K562 (cell line): Measurements from ENCODE around the gene AURKB. TPM values are rescaled to one million over a fixed set of nuclear protein-coding genes. Genes with fewer than 3 reads are reported as not detected.
A peak's percentile ranks its signal among the peaks of the same experiment; 100 is the strongest.

Experiments used
- BCLAF1 ChIP-seq, 2 experiments: fragments of 450-650 bp in 1 of 2; IDR thresholded peaks; 2 replicates each; pipeline ENCODE4 v1.6.1; 2011 to 2017; ENCODE audit warnings: low read depth in 2 of 2, antibody characterized with exemption in 1 of 2, borderline replicate concordance in 1 of 2, low read length in 1 of 2, mild to moderate bottlenecking in 1 of 2, mixed read lengths in 1 of 2; ENCODE audit not compliant: control insufficient read depth in 1 of 2
- BRD9 ChIP-seq: fragments of 450-650 bp; IDR thresholded peaks from 2 replicates; pipeline ENCODE4 v1.6.1; 2018; ENCODE audit warnings: low read depth; ENCODE audit not compliant: partially characterized antibody
- CREM ChIP-seq: IDR thresholded peaks from 2 replicates; pipeline ENCODE4 v1.6.1; 2014; ENCODE audit warnings: antibody characterized with exemption, low read depth
- DPF2 ChIP-seq: fragments of 450-650 bp; IDR thresholded peaks from 2 replicates; pipeline ENCODE4 v1.6.1; 2016
- KAT8 ChIP-seq: fragments of 450-650 bp; IDR thresholded peaks from 2 replicates; pipeline ENCODE4 v1.6.1; 2016; ENCODE audit warnings: low read depth, mild to moderate bottlenecking
- LCOR ChIP-seq: sonication (generic); formaldehyde crosslinking; IDR thresholded peaks from 2 replicates; pipeline ENCODE4 v1.8.0; 2022; ENCODE audit warnings: mild to moderate bottlenecking, missing genetic modification reagents
- MEIS2 ChIP-seq: fragments of 450-650 bp; IDR thresholded peaks from 2 replicates; pipeline ENCODE4 v1.6.1; 2014; ENCODE audit warnings: mild to moderate bottlenecking; ENCODE audit not compliant: partially characterized antibody
- POLR2A ChIP-seq: fragments of 450-650 bp; conservative IDR thresholded peaks from 2 replicates; pipeline ENCODE4 v1.6.1; 2016
- PRMT5 ChIP-seq: sonication (generic); formaldehyde crosslinking; IDR thresholded peaks from 2 replicates; pipeline ENCODE4 v1.5.0; 2020; ENCODE audit warnings: missing genetic modification reagents
- SMARCA5 ChIP-seq: fragments of 450-650 bp; IDR thresholded peaks from 2 replicates; pipeline ENCODE4 v1.6.1; 2016
- TAF7 ChIP-seq: fragments of 450-650 bp; IDR thresholded peaks from 2 replicates; pipeline ENCODE4 v1.6.1; 2016; ENCODE audit warnings: missing genetic modification characterization, missing compliant biosample characterization
- TBP ChIP-seq: optimal IDR thresholded peaks from 2 replicates; pipeline ENCODE3; 2011; ENCODE audit warnings: low read depth, low read length, improper control_type of control experiment
- TCF7 ChIP-seq: sonication (generic); IDR thresholded peaks from 2 replicates; pipeline ENCODE4 v1.6.1; 2016; ENCODE audit warnings: antibody characterized with exemption, borderline replicate concordance
- XRCC5 ChIP-seq: fragments of 200-400 bp; formaldehyde crosslinking; IDR thresholded peaks from 2 replicates; pipeline ENCODE4 v1.6.1; 2017; ENCODE audit warnings: low read depth, mild to moderate bottlenecking, low read length
- YBX1 ChIP-seq: fragments of 450-650 bp; IDR thresholded peaks from 2 replicates; pipeline ENCODE4 v1.7.1; 2016; ENCODE audit warnings: mild to moderate bottlenecking
- ZFX ChIP-seq: sonication (generic); formaldehyde crosslinking; IDR thresholded peaks from 2 replicates; pipeline ENCODE4 v1.8.0; 2022; ENCODE audit warnings: mild to moderate bottlenecking, missing genetic modification reagents, moderate library complexity
- ZNF277 ChIP-seq: fragments of 250-450 bp; sonication (Bioruptor Pico); IDR thresholded peaks from 2 replicates; pipeline ENCODE4 v1.8.0; 2022; ENCODE audit warnings: inconsistent platforms, mild to moderate bottlenecking, moderate library complexity, borderline replicate concordance
- ZNF384 ChIP-seq: IDR thresholded peaks from 2 replicates; pipeline ENCODE4 v1.6.1; 2012; ENCODE audit warnings: low read depth, low read length, improper control_type of control experiment
- ZSCAN29 ChIP-seq: fragments of 450-650 bp; IDR thresholded peaks from 2 replicates; pipeline ENCODE4 v1.6.1; 2017
- polyA plus RNA-seq, 8 experiments: library from polyadenylated mRNA; depleted of rRNA in 4 of 8; stranded (reverse) in 5 of 8; unstranded in 3 of 8; fragments of >200 nt; fragmentation: Nextera tagmentation in 2 of 8; fragmentation: Illumina TruSeq in 1 of 8; extraction: Ambion mirVana in 2 of 8; extraction: Trizol in 1 of 8; gene quantifications; 2 replicates each; pipeline versions ENCODE4 v1.2.1 to v1.2.3, GENCODE V29; 2011 to 2014; ENCODE audit warnings: inconsistent platforms in 1 of 8, missing spikeins in 1 of 8
- total RNA-seq, 7 experiments: library from RNA; depleted of rRNA in 6 of 7; stranded (reverse); fragments of >200 nt in 6 of 7; fragmentation: Illumina TruSeq in 2 of 7; extraction: Trizol in 2 of 7; gene quantifications; 2 replicates each; pipeline versions ENCODE4 v1.2.1 to v1.2.3, GENCODE V29; 2011 to 2021; ENCODE audit warnings: low replicate concordance in 1 of 7
- TF ChIP-seq, protein P1 (sequence below): fragments of 450-650 bp; IDR thresholded peaks from 2 replicates; pipeline ENCODE4 v1.6.1; 2016; ENCODE audit warnings: low read depth, mild to moderate bottlenecking, moderate library complexity
- TF ChIP-seq, protein P2 (sequence below): fragments of 150-350 bp; conservative IDR thresholded peaks from 2 replicates; pipeline ENCODE4 v1.6.1; 2014; ENCODE audit warnings: low read length
- TF ChIP-seq, protein P3 (sequence below): fragments of 250-450 bp; sonication (Bioruptor Pico); IDR thresholded peaks from 2 replicates; pipeline ENCODE4 v1.6.1; 2021; ENCODE audit warnings: mild to moderate bottlenecking

The AURKB gene
- total and polyA plus RNA-seq, 9 of the 15 experiments (the other 6 are each of a cell fraction or from before 2014, with no cell fraction given) = 27.2 to 114 (median 74.8) TPM

DNA sequence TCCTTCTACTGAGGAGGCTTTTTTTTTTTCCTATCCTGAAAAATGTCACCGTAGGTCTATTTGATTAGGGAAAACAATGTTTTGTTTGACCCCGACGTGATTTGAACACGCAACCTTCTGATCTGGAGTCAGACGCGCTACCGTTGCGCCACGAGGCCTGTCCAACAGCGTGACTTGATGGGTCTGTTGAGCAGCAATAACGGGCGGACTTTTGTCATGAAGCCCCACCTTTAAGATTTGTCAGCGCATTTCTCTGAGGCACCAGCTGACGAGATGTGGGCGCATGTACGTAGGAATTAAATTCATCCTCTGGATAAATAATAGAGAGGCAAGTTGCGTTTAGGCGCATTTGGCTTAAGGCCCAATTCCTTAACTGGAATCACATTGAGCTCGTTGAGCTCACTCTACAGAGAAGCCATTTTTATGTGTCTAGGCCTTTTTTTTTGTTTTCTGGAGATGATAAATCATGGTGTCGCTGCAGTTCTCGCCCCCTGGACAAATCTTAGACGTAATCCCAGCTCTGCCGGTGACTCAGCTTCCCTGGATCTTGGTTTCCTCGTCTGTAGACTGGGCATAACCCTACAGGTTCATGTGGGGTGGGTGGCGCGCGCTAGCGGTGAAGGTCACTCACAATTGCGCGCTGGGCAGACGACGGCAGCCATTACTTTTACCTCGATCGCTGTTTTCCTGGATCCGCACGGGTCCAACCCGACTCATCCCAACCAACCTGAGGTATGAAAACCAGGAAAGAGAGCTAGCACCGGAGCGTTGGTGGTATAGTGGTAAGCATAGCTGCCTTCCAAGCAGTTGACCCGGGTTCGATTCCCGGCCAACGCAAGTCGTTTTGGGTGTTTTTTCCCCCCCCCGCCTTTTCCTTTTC is 10.6 kb upstream of the AURKB start (continued):
- TF ChIP-seq BCLAF1 (IDR thresholded peaks at IDR 0.05; ENCODE audit: borderline replicate concordance in 1 of 2, control insufficient read depth in 1 of 2, low read depth in 2 of 2, low read length in 1 of 2) (0 out of 4 replicates have a peak, but pooled peaks of 1 of the 2 experiments have one; percentile 54), ZFX (no peak), TBP (peak; percentile 99), YBX1 (no peak), ZSCAN29 (peak; percentile 72; the same call in 1 of the 2 replicates), KAT8 (no peak), BRD9 (peak; percentile 83), XRCC5 (no peak), TAF7 (tag) (peak; percentile 75), PRMT5 (CRISPR knock-in tag) (no peak), ZNF277 (CRISPR knock-in tag) (no peak), POLR2A (peak; percentile 51), MEIS2 (peak; percentile 88), TCF7 (no peak), ZNF384 (peak; percentile 84), CREM (peak; percentile 81), SMARCA5 (no peak), LCOR (no peak), DPF2 (no peak)
- TF ChIP-seq, protein P1, sequence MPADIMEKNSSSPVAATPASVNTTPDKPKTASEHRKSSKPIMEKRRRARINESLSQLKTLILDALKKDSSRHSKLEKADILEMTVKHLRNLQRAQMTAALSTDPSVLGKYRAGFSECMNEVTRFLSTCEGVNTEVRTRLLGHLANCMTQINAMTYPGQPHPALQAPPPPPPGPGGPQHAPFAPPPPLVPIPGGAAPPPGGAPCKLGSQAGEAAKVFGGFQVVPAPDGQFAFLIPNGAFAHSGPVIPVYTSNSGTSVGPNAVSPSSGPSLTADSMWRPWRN = no peak
- TF ChIP-seq, protein P2, sequence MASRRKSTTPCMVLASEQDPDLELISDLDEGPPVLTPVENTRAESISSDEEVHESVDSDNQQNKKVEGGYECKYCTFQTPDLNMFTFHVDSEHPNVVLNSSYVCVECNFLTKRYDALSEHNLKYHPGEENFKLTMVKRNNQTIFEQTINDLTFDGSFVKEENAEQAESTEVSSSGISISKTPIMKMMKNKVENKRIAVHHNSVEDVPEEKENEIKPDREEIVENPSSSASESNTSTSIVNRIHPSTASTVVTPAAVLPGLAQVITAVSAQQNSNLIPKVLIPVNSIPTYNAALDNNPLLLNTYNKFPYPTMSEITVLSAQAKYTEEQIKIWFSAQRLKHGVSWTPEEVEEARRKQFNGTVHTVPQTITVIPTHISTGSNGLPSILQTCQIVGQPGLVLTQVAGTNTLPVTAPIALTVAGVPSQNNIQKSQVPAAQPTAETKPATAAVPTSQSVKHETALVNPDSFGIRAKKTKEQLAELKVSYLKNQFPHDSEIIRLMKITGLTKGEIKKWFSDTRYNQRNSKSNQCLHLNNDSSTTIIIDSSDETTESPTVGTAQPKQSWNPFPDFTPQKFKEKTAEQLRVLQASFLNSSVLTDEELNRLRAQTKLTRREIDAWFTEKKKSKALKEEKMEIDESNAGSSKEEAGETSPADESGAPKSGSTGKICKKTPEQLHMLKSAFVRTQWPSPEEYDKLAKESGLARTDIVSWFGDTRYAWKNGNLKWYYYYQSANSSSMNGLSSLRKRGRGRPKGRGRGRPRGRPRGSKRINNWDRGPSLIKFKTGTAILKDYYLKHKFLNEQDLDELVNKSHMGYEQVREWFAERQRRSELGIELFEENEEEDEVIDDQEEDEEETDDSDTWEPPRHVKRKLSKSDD = no peak
- TF ChIP-seq, protein P3, sequence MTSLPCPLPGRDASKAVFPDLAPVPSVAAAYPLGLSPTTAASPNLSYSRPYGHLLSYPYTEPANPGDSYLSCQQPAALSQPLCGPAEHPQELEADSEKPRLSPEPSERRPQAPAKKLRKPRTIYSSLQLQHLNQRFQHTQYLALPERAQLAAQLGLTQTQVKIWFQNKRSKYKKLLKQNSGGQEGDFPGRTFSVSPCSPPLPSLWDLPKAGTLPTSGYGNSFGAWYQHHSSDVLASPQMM (CRISPR knock-in tag) = no peak
